Measurements from ENCODE around the gene DCTD.

DNA sequence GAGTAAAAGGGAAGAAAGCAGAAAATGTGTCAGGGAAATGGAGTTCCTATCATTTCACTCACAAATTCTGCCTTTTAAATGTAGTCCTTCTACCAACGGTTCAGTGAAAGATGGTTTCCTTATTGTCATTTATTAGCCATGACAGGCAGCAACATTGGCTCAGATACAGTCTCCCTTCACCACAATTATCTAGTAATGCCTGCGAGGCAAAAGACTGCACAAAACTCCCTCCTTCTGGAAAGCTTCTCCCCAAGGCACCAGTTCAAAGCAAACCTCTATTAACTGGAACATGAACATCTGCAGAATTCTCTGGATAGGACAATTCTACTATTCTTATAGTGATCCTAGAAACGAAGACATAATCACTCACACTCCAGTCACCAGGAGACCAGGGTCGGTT, 28.3 kb downstream of the DCTD start:
- no peak for TF ChIP-seq POLR2A (IDR thresholded peaks at IDR 0.05; ENCODE audit: low read length)
- no peak for TF ChIP-seq GATA1 (IDR thresholded peaks at IDR 0.05; ENCODE audit: low read depth, low read length)
